H1 (cell line): ENCODE measurements around the gene MCL1. TPM values are rescaled to one million over a fixed set of nuclear protein-coding genes. Genes with fewer than 3 reads are reported as not detected.

Source experiments
- CTCF ChIA-PET: fragments of 300-600 bp; sonication (Branson Sonifier 250); formaldehyde crosslinking; loops from one replicate; lab custom pipeline; 2021; ENCODE audit not compliant: partially characterized antibody; lab: Charles Lee
- POLR2A ChIA-PET: fragments of 300-600 bp; sonication (Branson Sonifier 250); formaldehyde crosslinking; loops from one replicate; lab custom pipeline; 2021; ENCODE audit warnings: inconsistent platforms; ENCODE audit not compliant: partially characterized antibody; lab: Charles Lee
- DNase-seq, 2 experiments: peaks; one replicate each; pipeline versions ENCODE4 v3.0.0 to v3.0.0-alpha.2; 2010 to 2022; ENCODE audit warnings: low spot score in 2 of 2, low read depth in 1 of 2, mixed read lengths in 1 of 2
- FAIRE-seq: peaks from 2 replicates; lab custom pipeline; 2011; peaks lifted over from hg19 to GRCh38; lab: Jason Lieb, UNC
- H2AFZ ChIP-seq: 2 replicates; pipeline ENCODE4 v1.8.1; 2012; ENCODE audit warnings: low read length, inconsistent platforms
- H2AK5ac ChIP-seq: 2 replicates; pipeline ENCODE4 v1.6.1; 2013; ENCODE audit warnings: low read depth, low read length
- H2BK120ac ChIP-seq: replicated peaks from 2 replicates; pipeline ENCODE3; 2013; ENCODE audit warnings: low read depth, low read length, inconsistent platforms
- H2BK12ac ChIP-seq: 2 replicates; pipeline ENCODE4 v1.6.1; 2013; ENCODE audit warnings: low read depth, low read length
- H2BK15ac ChIP-seq: 2 replicates; pipeline ENCODE4 v1.6.1; 2013; ENCODE audit warnings: low read length
- H2BK20ac ChIP-seq: 2 replicates; pipeline ENCODE4 v1.6.1; 2013; ENCODE audit warnings: low read length
- H2BK5ac ChIP-seq: 2 replicates; pipeline ENCODE4 v1.6.1; 2013; ENCODE audit warnings: low read depth, low read length
- H3K14ac ChIP-seq: 2 replicates; pipeline ENCODE4 v1.6.1; 2013; ENCODE audit warnings: inconsistent platforms; ENCODE audit not compliant: insufficient read length
- H3K18ac ChIP-seq: 2 replicates; pipeline ENCODE4 v1.6.1; 2013; ENCODE audit warnings: low read length; ENCODE audit errors: extremely low read depth
- H3K23ac ChIP-seq: 2 replicates; pipeline ENCODE4 v1.6.1; 2013; ENCODE audit warnings: inconsistent platforms; ENCODE audit not compliant: insufficient read length
- H3K23me2 ChIP-seq: 2 replicates; pipeline ENCODE4 v1.6.1; 2013; ENCODE audit warnings: low read depth, low read length
- H3K27ac ChIP-seq: 2 replicates; pipeline ENCODE4 v1.6.1; 2011; ENCODE audit warnings: low read depth, low read length, inconsistent platforms
- H3K27me3 ChIP-seq, 4 experiments: replicated peaks in 1 of 4; 1 replicate in 1 of 4; 2 replicates in 3 of 4; pipeline versions ENCODE4 v1.6.1 to v1.8.1; 2011 to 2013; ENCODE audit warnings: low read length in 3 of 4, mild to moderate bottlenecking in 3 of 4, inconsistent platforms in 2 of 4, mixed read lengths in 2 of 4, moderate library complexity in 1 of 4; ENCODE audit not compliant: control insufficient read depth in 3 of 4, insufficient read depth in 3 of 4; ENCODE audit errors: extremely low read depth in 1 of 4
- H3K36me3 ChIP-seq, 4 experiments: 2 replicates each; pipeline versions ENCODE4 v1.6.1 to v1.8.1; 2011 to 2013; ENCODE audit warnings: mild to moderate bottlenecking in 4 of 4, low read length in 3 of 4, moderate library complexity in 2 of 4, control low read depth in 1 of 4, inconsistent platforms in 1 of 4; ENCODE audit not compliant: insufficient read depth in 4 of 4, control insufficient read depth in 2 of 4
- H3K4ac ChIP-seq: replicated peaks from 2 replicates; pipeline ENCODE3; 2013; ENCODE audit warnings: low read length, low read depth, mixed read lengths, inconsistent platforms; ENCODE audit not compliant: insufficient read length
- H3K4me1 ChIP-seq, 4 experiments: replicated peaks in 1 of 4; 1 replicate in 1 of 4; 2 replicates in 3 of 4; pipeline versions ENCODE4 v1.6.1 to v1.8.1; 2011 to 2013; ENCODE audit warnings: low read length in 3 of 4, inconsistent platforms in 2 of 4, mixed read lengths in 1 of 4; ENCODE audit not compliant: insufficient read depth in 4 of 4, control insufficient read depth in 3 of 4
- H3K4me2 ChIP-seq, 2 experiments: 2 replicates each; pipeline versions ENCODE4 v1.6.1 to v1.8.1; 2011 to 2013; ENCODE audit warnings: low read depth in 2 of 2, low read length in 2 of 2, control low read depth in 1 of 2, inconsistent platforms in 1 of 2, mild to moderate bottlenecking in 1 of 2; ENCODE audit not compliant: insufficient read depth in 1 of 2
- H3K4me3 ChIP-seq, 4 experiments: fragments of 200-600, 300-600 bp in 1 of 4; sonication (generic), shearing (Covaris generic), sonication (Bioruptor Twin) in 1 of 4; 2 replicates each; pipeline versions ENCODE4 v1.5.1 to v1.8.1; 2011 to 2016; ENCODE audit warnings: low read length in 4 of 4, low read depth in 3 of 4, control low read depth in 2 of 4, inconsistent platforms in 2 of 4, mild to moderate bottlenecking in 2 of 4, mixed read lengths in 1 of 4, moderate library complexity in 1 of 4; ENCODE audit not compliant: insufficient read depth in 2 of 4; ENCODE audit errors: extremely low read depth in 1 of 4
- H3K56ac ChIP-seq: replicated peaks from 2 replicates; pipeline ENCODE3; 2013; ENCODE audit warnings: low read depth, mild to moderate bottlenecking, mixed read lengths, low read length, inconsistent platforms; ENCODE audit not compliant: insufficient read length
- H3K79me1 ChIP-seq: 2 replicates; pipeline ENCODE4 v1.6.1; 2013; ENCODE audit warnings: low read depth, low read length, control low read depth
- H3K79me2 ChIP-seq, 2 experiments: 2 replicates each; pipeline versions ENCODE4 v1.6.1 to v1.8.1; 2012 to 2013; ENCODE audit warnings: low read length in 2 of 2, mild to moderate bottlenecking in 2 of 2, inconsistent platforms in 1 of 2; ENCODE audit not compliant: insufficient read depth in 2 of 2, control insufficient read depth in 1 of 2
- H3K9ac ChIP-seq, 4 experiments: replicated peaks in 1 of 4; 1 replicate in 1 of 4; 2 replicates in 3 of 4; pipeline versions ENCODE4 v1.6.1 to v1.8.1; 2011 to 2013; ENCODE audit warnings: low read depth in 3 of 4, low read length in 3 of 4, control low read depth in 2 of 4, mild to moderate bottlenecking in 2 of 4, moderate library complexity in 2 of 4, inconsistent platforms in 1 of 4; ENCODE audit errors: extremely low read depth in 1 of 4
- H3K9me3 ChIP-seq, 2 experiments: 2 replicates each; pipeline versions ENCODE4 v1.6.1 to v1.8.1; 2012 to 2013; ENCODE audit warnings: mild to moderate bottlenecking in 2 of 2, moderate library complexity in 2 of 2, control low read depth in 1 of 2, inconsistent platforms in 1 of 2, low read depth in 1 of 2, low read length in 1 of 2, mixed read lengths in 1 of 2; ENCODE audit not compliant: insufficient read depth in 2 of 2
- H4K20me1 ChIP-seq, 2 experiments: replicated peaks in 1 of 2; 2 replicates each; pipeline versions ENCODE3 to v1.8.1; 2011 to 2013; ENCODE audit warnings: inconsistent platforms in 2 of 2, low read length in 2 of 2, mild to moderate bottlenecking in 1 of 2; ENCODE audit not compliant: insufficient read depth in 2 of 2, control insufficient read depth in 1 of 2
- H4K5ac ChIP-seq: 2 replicates; pipeline ENCODE4 v1.6.1; 2013; ENCODE audit warnings: low read length, low read depth, mixed read lengths, inconsistent platforms; ENCODE audit not compliant: insufficient read length
- H4K8ac ChIP-seq: 2 replicates; pipeline ENCODE4 v1.8.0; 2013; ENCODE audit warnings: mild to moderate bottlenecking, moderate library complexity, low read length, inconsistent platforms; ENCODE audit not compliant: insufficient read depth; ENCODE audit errors: extremely low read depth
- H4K91ac ChIP-seq: replicated peaks from 2 replicates; pipeline ENCODE3; 2013; ENCODE audit warnings: low read length, mixed read lengths, inconsistent platforms; ENCODE audit not compliant: insufficient read length
- CEBPB ChIP-seq: IDR thresholded peaks from 2 replicates; pipeline ENCODE4 v1.6.1; 2012; ENCODE audit warnings: low read depth, low read length
- JUND ChIP-seq: IDR thresholded peaks from 2 replicates; pipeline ENCODE4 v1.6.1; 2011; ENCODE audit warnings: mild to moderate bottlenecking, improper control_type of control experiment, low read length
- POLR2A ChIP-seq, 2 experiments: IDR thresholded peaks; 1 replicate in 1 of 2; 2 replicates in 1 of 2; pipeline ENCODE4 v1.6.1; 2011; ENCODE audit warnings: low read depth in 2 of 2, low read length in 2 of 2, mild to moderate bottlenecking in 2 of 2; ENCODE audit errors: control extremely low read depth in 1 of 2
- SIN3A ChIP-seq, 2 experiments: IDR thresholded peaks in 1 of 2; conservative IDR thresholded peaks in 1 of 2; 2 replicates each; pipeline ENCODE4 v1.6.1; 2011 to 2012; ENCODE audit warnings: low read length in 2 of 2, improper control_type of control experiment in 1 of 2, low read depth in 1 of 2, mild to moderate bottlenecking in 1 of 2
- SIX5 ChIP-seq: IDR thresholded peaks from 2 replicates; pipeline ENCODE4 v1.6.1; 2011; ENCODE audit warnings: mild to moderate bottlenecking, low read depth, low read length
- TBP ChIP-seq: IDR thresholded peaks from 2 replicates; pipeline ENCODE4 v1.6.1; 2011; ENCODE audit warnings: low read depth, low read length, improper control_type of control experiment
- ZNF274 ChIP-seq: IDR thresholded peaks from 2 replicates; pipeline ENCODE4 v1.7.0; 2012; ENCODE audit warnings: low read length, borderline replicate concordance; ENCODE audit errors: extremely low read depth
- WGBS, 2 experiments: shearing (Covaris generic) in 1 of 2; methylation state at CpG; one replicate each; pipeline versions ENCODE4 v1.1.6 to v1.1.7; 2013 to 2015; ENCODE audit warnings: low lambda C conversion rate in 2 of 2, mixed read lengths in 2 of 2, inconsistent platforms in 1 of 2, low coverage in 1 of 2, missing lambda C conversion rate in 1 of 2; ENCODE audit not compliant: insufficient replicate concordance in 2 of 2, insufficient coverage in 1 of 2, insufficient read length in 1 of 2; ENCODE audit errors: extremely low coverage in 1 of 2, missing lambda C conversion rate in 1 of 2; 5-methylcytosine and 5-hydroxymethylcytosine counted together
- polyA plus RNA-seq, 7 experiments: library from polyadenylated mRNA; depleted of rRNA in 3 of 7; stranded (reverse) in 5 of 7; unstranded in 2 of 7; fragments of >200 nt in 5 of 7; fragments of 200-250 nt in 2 of 7; gene quantifications; 1 replicate in 5 of 7; 2 replicates in 1 of 7; 4 replicates in 1 of 7; pipeline versions ENCODE4 v1.2.1 to v1.2.3, GENCODE V29; 2011 to 2013; ENCODE audit warnings: missing spikeins in 2 of 7, mixed read lengths in 2 of 7
- total RNA-seq: library from RNA; stranded (reverse); fragmentation: NEBNext Ultra II Directional; extraction: Animal tissue kit (Norgen Biotek cat#: 25700); gene quantifications from 2 replicates; pipeline ENCODE4 v1.2.1, GENCODE V29; 2021

MCL1 gene
- total and polyA plus RNA-seq, 2 of the 8 experiments (the other 6 are each of a cell fraction or from before 2014, with no cell fraction given) = 61.1 to 218 TPM

DNA sequence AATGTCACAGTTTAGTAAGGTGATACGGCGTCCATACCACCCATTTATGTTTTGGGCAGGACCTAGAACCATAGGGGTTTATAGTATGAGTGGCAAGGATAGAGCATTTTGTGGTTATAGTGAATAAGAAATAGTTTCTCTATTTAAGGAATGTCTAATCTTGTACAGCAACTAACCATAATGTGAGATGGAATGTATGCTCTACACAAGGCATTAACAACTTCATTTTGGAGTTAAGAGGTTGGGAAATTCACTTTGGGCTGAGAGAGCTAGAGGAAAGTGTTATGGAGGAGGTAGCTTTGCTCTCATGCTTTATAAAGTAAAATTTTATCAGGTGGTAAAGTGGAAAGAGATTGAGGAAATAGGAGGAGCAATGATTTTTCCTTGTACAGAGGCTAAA lies 3.0 kb upstream of the MCL1 start:
- Histone ChIP-seq H3K9me3 (no peaks in the 10 kb centered on the region), H2BK20ac (no peak overlapping the region), H3K9ac (no peak overlapping the region), H2AFZ (no peak overlapping the region), H3K56ac (no peak overlapping the region), H3K4ac (no peak overlapping the region), H3K4me1 (peaks cover 0 to 7% (median 3%) of the 10 kb centered on the region in 4 experiments; a peak in 4 of 7 replicates), H3K27me3 (no peaks in the 10 kb centered on the region), H3K27ac (no peak overlapping the region), H2AK5ac (no peak overlapping the region), H2BK15ac (no peak overlapping the region), H3K79me1 (no peaks in the 10 kb centered on the region), H3K79me2 (peaks cover 14 to 18% of the 10 kb centered on the region in 2 experiments), H2BK12ac (no peak overlapping the region), H3K23ac (no peak overlapping the region), H2BK120ac (no peak overlapping the region), H4K8ac (no peak overlapping the region), H2BK5ac (no peak overlapping the region), H3K4me3 (no peak overlapping the region), H3K23me2 (peaks cover 4% of the 10 kb centered on the region), H3K4me2 (no peak overlapping the region), H3K18ac (no peak overlapping the region), H4K20me1 (peaks cover 9 to 12% of the 10 kb centered on the region in 2 experiments), H3K36me3 (peaks cover 4 to 14% (median 5%) of the 10 kb centered on the region in 4 experiments; a peak in 4 of 8 replicates), H4K5ac (no peak overlapping the region), H4K91ac (no peak overlapping the region), H3K14ac (no peak overlapping the region)
- POLR2A ChIA-PET = interaction anchor here (0.7 to 43.7 kb wide), 4 partner anchors 9 to 226 kb away, joined by 4 to 1380 read pairs (median 508); partner anchors contain the start of genes ADAMTSL4, CTSK and ENSA
- TF ChIP-seq TBP = no peak
- no peak for TF ChIP-seq POLR2A (IDR thresholded peaks at IDR 0.05; ENCODE audit: control extremely low read depth in 1 of 2, low read depth in 2 of 2, low read length in 2 of 2)
- TF ChIP-seq SIX5 = no peak
- no peak for TF ChIP-seq CEBPB
- TF ChIP-seq ZNF274 = no peak
- no peak for TF ChIP-seq JUND
- TF ChIP-seq SIN3A (conservative IDR thresholded peaks at IDR 0.05 in 1 of 2, IDR thresholded peaks at IDR 0.05 in 1 of 2; ENCODE audit: low read depth in 1 of 2, low read length in 2 of 2) = no peak
- DNase-seq = no peak
- WGBS, 2 experiments = 71% methylated on average over 2 of the region's 2 CpGs; no CpG with 5 or more reads in 1 of the 2 experiments
- CTCF ChIA-PET = interaction anchor here (1.0 to 2.0 kb wide), 3 partner anchors 21 to 138 kb away, joined by 3 to 8 read pairs (median 6); partner anchors contain the start of gene HORMAD1
- FAIRE-seq = no peak
